ENCODE data around the gene GRIA3. TPM values are rescaled to one million over a fixed set of nuclear protein-coding genes. Genes with fewer than 3 reads are reported as not detected.

GRIA3 gene
- total RNA-seq, 4 donors from 2014 or later = 0.12 to 0.58 TPM; not detected in 2

DNA sequence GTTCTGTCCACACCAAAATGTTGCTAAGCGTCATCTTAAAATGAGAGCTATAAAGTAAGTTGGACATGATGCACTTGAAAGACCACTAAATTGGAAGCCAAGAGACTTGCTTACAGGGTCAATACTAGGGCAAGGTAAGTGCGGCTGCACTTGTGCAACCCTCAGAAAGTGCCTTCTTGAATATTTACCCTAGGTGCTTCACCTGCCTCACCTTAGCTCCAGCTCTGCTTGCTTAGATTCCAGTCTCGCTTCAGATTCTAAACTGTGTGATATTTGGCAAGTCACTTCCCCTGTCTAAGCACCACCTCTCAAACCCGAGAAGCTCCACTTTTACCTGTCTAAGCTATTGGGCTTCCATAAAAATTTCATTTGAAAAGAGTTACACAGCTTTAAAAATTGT lies 136.5 kb downstream of the GRIA3 start:
- intact Hi-C loops (cut with DNase I; ENCODE audit: low total_unique reads) = no loop called here
- no peak overlapping the region for H3K4me3 ChIP-seq (ENCODE audit: low read depth, poor library complexity, severe bottlenecking)
- WGBS, 2 donors = 88 to 96% methylated on average over 4 of the region's 4 CpGs
- no peak for DNase-seq (ENCODE audit: low spot score in 2 of 2)
- TF ChIP-seq, protein P1, sequence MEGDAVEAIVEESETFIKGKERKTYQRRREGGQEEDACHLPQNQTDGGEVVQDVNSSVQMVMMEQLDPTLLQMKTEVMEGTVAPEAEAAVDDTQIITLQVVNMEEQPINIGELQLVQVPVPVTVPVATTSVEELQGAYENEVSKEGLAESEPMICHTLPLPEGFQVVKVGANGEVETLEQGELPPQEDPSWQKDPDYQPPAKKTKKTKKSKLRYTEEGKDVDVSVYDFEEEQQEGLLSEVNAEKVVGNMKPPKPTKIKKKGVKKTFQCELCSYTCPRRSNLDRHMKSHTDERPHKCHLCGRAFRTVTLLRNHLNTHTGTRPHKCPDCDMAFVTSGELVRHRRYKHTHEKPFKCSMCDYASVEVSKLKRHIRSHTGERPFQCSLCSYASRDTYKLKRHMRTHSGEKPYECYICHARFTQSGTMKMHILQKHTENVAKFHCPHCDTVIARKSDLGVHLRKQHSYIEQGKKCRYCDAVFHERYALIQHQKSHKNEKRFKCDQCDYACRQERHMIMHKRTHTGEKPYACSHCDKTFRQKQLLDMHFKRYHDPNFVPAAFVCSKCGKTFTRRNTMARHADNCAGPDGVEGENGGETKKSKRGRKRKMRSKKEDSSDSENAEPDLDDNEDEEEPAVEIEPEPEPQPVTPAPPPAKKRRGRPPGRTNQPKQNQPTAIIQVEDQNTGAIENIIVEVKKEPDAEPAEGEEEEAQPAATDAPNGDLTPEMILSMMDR (IDR thresholded peaks at IDR 0.05) = no peak
- TF ChIP-seq POLR2A (IDR thresholded peaks at IDR 0.05) = no peak

DNA sequence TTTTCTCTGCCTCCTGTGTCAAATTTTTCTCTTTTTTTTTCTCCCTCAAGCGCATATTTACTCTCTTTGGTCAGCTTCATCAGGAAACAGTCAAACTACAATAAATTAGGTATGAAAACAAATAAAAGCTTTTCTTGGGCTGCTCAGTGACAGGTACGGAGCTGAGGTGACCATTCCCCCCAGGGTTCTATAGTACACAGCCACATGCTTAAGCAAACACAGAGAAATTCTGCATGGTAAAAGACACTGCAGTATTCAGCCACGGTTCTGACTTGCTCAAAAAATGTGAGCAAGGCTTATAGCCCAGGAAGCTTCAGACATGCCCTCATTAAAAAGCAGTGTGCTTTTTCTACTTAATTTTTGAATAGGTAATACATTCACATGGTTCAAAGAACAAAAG lies 138.5 kb downstream of the GRIA3 start:
- no peak for TF ChIP-seq POLR2A (IDR thresholded peaks at IDR 0.05)
- TF ChIP-seq, protein P1 (IDR thresholded peaks at IDR 0.05) = no peak
- intact Hi-C loops (cut with DNase I; ENCODE audit: low total_unique reads) = no loop called here
- WGBS, 2 donors = 43 to 59% methylated on average over 3 of the region's 3 CpGs
- H3K4me3 ChIP-seq (ENCODE audit: low read depth, poor library complexity, severe bottlenecking) = no peak overlapping the region
- no peak for DNase-seq (ENCODE audit: low spot score in 2 of 2)

DNA sequence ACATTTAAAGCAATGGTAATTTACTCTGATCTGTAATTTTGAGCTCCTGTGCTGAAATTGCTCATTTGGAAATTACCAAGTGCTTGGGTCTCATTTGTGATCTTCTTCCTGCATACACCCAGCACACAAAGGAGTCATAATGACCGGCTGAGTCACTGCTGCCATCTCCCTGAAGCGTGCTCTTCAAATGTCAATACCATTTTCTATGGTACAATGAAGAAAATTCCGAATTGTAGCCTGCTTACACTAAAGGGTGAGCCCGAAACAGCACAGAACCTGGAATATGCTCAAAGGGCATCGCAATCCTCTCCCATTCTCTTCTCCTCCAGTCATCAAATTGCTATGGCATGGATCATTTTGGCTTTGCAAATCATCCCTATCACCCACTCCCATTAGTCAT lies 140.5 kb downstream of the GRIA3 start:
- H3K4me3 ChIP-seq (ENCODE audit: low read depth, poor library complexity, severe bottlenecking) = no peak overlapping the region
- 68 to 83% methylated on average over 5 of the region's 5 CpGs for WGBS, 2 donors
- intact Hi-C loops (cut with DNase I; ENCODE audit: low total_unique reads) = loop anchor here (5.0 kb wide), 1 partner anchor 508 kb away; no protein-coding TSS in a partner anchor
- no peak for DNase-seq (ENCODE audit: low spot score in 2 of 2)
- TF ChIP-seq POLR2A (IDR thresholded peaks at IDR 0.05) = no peak
- TF ChIP-seq, protein P1 (IDR thresholded peaks at IDR 0.05) = no peak

DNA sequence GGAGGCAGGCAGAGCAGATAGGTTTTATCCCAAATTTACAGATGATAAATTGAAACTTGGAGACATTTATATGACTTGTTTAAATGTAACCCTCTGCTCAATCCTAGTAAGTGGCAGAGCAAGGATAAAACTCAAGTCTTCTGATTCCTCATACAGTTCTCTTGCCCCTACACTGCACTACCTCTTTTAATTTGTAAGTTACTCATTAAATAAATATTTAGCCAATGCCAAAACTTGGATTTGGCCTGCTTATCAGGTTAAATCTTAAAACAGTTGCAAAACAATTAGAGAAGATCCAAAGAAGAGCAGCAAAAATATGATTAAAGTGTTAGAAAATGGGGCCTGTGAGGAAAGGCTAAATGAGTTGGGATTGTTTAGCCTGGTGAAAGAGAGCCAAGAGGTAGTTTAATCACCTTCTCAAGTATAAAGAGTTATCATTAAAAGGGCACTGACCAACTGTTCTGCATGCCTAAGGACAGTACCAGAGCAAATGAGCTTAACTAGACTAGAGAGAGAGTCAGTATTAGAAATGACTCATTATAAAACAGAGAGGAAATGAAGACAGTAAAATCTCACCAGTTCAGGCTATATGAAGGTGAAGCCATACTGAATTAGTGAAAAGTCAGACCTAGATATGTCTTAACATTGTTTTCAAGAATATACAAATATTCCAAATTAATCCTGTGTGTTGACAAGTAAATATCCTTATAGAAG lies 146.3 kb downstream of the GRIA3 start:
- no peak overlapping the region for H3K4me3 ChIP-seq (ENCODE audit: low read depth, poor library complexity, severe bottlenecking)
- intact Hi-C loops (cut with DNase I; ENCODE audit: low total_unique reads) = no loop called here
- DNase-seq (ENCODE audit: low spot score in 2 of 2) = no peak
- TF ChIP-seq POLR2A (IDR thresholded peaks at IDR 0.05) = no peak
- TF ChIP-seq, protein P1 (IDR thresholded peaks at IDR 0.05) = no peak

DNA sequence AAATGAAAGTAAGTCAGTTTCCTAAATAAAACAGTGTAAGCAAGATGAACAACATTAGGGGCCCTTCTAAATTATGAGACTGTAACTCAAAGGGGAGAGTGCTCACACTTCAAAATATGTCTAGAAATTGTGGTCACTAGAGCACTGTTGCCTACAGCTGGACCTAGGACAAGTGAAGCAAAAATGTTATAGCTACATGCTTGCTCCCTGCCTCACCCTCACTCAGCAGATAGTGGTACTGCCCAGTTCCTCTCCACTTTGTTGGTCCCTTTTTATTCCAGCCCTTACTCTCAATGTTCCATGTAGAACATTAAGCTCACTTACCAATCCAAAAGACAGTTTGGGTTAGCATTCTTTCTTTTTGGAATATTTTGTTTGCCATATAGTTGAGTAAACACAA lies 147.3 kb downstream of the GRIA3 start:
- intact Hi-C loops (cut with DNase I; ENCODE audit: low total_unique reads) = no loop called here
- no peak for DNase-seq (ENCODE audit: low spot score in 2 of 2)
- no peak overlapping the region for H3K4me3 ChIP-seq (ENCODE audit: low read depth, poor library complexity, severe bottlenecking)
- TF ChIP-seq, protein P1 (IDR thresholded peaks at IDR 0.05) = no peak
- no peak for TF ChIP-seq POLR2A (IDR thresholded peaks at IDR 0.05)

DNA sequence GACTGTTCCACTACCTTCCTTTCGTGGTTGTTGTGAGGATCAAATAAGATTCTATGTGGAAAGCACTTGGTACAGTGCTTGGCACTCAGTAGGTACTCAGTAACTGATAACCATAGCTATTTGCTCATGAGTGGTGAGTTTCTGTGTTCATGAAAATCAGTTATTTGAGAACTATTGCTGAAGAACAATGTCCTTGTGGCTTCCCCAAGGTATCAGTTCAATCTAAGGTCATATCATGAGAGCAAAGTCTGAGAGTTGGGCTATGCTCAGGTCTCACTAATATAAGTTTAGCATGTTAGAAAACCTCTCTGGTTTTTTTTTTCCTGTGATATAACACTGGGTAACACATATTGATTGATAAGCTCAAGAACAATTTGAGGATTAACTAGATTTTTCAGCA lies 147.8 kb downstream of the GRIA3 start:
- intact Hi-C loops (cut with DNase I; ENCODE audit: low total_unique reads) = no loop called here
- no peak overlapping the region for H3K4me3 ChIP-seq (ENCODE audit: low read depth, poor library complexity, severe bottlenecking)
- 65 to 67% methylated on average over 1 of the region's 1 CpG for WGBS, 2 donors
- no peak for DNase-seq (ENCODE audit: low spot score in 2 of 2)
- TF ChIP-seq, protein P1 (IDR thresholded peaks at IDR 0.05) = no peak
- TF ChIP-seq POLR2A (IDR thresholded peaks at IDR 0.05) = no peak
